GM04503 (cell line): ENCODE results near the gene YWHAB.

Source experiments
- DNase-seq: peaks from one replicate; pipeline ENCODE4 v3.0.0-alpha.2; 2012; ENCODE audit warnings: low read depth

YWHAB gene

DNA sequence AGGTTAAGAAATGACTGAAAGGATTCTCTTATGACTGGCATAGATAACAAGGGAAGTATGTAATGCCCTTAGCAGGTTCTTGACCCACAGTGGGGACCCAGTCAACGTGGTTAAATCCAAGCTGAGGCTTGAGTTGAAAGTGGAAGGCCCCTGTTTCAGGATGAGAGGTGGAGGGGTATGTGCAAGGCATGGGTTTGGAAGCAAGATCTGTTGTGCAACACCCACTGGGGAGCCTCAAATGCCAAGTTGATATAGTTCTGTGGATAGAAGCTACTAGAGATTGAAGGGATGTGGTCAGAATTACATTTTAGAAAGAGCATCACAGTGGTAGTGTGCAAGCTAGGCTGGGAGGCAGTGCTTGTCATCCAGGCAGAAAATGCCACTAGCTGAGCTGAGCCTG lies 29.4 kb downstream of the YWHAB start:
- DNase-seq: no peak

DNA sequence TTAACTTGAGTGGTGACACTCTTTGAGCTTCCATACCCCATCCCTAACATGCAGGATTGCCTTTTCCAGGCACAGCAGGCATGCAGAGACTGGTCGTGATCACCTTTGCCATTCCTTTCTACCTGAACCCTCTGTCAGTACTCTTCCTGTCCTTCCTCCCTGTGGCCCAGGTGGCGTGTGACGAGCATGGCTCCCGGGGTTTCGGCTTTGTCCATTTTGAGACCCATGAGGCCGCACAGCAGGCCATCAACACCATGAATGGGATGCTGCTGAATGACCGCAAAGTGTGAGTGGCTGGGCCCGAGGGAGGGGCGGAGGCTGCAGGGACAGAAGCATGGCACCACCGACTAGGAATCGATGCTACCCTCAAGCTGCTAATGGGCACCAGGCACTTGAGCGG lies 31.1 kb downstream of the YWHAB start:
- no peak for DNase-seq

DNA sequence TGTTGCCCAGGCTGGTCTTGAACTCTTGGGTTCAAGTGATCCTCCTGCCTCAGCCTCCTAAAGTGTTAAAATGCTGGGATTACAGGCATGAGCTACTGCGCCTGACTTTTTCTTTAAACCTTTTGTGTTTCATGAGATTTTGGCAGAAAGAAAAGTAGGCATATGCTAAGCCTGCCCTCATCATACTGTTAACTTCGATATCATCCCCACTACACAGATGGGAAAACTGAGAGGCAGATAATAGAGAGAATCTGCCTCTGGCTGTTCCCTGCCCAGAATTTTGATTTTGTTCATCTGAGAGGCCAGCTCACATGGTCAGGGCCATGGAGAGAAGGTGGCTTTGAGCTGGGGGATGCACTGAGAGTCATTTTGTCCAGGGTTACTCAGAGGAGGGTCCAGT lies 31.9 kb downstream of the YWHAB start:
- no peak for DNase-seq

GRCh38 chr20:44918342-44918741 lies 32.8 kb downstream of the YWHAB start:
- DNase-seq: no peak

DNA sequence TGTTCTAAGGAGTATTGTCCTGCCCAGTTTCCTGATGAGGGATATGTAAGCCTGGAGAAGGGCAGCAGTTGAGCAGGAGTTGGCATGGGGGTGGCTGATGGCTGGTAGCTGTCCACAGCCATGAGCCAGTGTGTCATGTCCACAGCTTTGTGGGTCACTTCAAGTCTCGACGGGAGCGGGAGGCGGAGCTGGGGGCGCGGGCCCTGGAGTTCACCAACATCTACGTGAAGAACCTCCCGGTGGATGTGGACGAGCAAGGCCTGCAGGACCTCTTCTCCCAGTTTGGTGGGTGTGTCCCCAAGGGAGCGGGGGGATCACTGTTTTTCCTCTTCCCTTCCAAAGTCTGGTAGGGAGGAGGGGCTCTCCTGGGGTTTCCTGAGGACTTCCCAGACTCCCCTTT lies 33.3 kb downstream of the YWHAB start:
- no peak for DNase-seq

DNA sequence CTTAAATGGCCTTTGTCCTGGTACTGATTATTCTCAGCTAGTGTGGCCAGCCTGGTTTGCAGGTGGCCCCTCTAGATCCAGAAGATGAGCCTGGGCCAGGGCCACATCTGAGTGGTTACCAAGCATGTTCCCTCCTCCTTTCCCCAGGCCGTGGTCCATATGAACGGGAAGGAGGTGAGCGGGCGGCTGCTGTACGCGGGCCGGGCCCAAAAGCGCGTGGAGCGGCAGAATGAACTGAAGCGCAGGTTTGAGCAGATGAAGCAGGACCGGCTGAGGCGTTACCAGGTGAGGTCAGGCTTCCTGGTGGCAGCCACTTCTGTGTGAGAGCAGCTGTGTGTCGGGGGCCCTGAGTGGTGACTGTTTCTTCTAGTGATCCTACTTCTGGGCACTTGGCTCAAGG lies 35.9 kb downstream of the YWHAB start:
- no peak for DNase-seq

- DNase-seq: no peak
Observed at GRCh38 chr20:44924541-44924940, 39.0 kb downstream of the YWHAB start.

DNA sequence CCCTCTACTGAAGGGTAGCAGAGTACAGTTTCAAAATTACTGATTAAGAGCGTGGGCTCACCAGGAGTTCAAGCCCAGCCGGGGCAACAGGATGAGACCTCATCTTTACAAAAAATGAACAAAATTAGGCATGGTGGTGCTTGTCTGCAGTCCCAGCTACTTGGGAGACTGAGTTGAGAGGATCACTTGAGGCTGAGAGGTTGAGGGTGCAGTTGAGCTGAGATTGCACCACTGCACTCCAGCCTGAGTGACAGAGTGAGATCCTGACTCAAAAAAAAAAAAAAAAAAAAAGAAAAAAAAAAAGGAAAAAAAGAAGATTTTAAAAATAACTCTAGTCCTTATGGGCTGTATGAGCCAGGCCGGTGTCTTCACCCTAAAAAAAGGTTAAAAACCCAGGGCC lies 43.1 kb downstream of the YWHAB start:
- no peak for DNase-seq

DNA sequence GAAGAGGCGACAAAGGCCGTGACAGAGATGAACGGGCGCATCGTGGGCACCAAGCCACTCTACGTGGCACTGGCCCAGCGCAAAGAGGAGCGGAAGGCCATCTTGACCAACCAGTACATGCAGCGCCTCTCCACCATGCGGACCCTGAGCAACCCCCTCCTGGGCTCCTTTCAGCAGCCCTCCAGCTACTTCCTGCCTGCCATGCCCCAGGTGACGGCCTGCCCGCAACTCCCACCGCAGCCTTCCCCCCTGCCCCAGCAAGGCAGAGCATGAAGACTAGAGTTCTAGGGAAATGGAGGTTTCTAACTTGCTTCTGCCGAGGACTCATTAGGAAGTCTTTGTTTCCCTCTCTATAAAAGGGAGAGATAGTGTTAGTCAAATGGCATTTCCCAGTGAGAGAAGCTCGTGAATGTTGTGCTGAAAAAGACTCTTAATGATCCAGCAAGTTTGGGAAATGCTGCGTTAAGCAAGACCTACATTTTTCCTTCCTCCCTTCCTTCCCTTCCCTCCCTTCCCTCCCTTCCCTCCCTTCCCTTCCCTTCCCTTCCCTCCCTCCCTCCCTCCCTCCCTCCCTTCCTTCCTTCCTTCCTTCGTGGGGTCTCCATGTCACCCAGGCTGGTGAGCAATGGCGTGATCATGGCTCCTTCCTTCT lies 45.1 kb downstream of the YWHAB start:
- DNase-seq: no peak

GRCh38 chr20:44931911-44932310 lies 46.4 kb downstream of the YWHAB start:
- DNase-seq: no peak

DNA sequence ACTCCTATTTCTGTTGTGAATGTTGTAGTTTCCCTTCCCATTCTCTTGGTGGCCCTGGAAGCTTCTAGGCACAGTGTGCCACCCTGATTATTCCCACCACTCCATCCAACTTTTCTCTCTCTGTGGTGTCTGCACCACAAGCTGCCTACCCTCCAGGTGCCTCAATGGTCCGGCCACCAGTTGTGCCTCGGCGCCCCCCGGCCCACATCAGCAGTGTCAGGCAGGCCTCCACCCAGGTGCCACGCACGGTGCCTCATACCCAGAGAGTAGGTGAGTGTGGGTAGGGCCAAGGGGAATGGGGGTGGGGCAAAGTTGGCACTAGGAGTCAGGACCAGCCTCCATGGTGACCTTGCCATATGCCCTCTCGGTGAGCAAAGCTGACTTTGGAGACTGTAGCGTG lies 47.4 kb downstream of the YWHAB start:
- DNase-seq: no peak

DNA sequence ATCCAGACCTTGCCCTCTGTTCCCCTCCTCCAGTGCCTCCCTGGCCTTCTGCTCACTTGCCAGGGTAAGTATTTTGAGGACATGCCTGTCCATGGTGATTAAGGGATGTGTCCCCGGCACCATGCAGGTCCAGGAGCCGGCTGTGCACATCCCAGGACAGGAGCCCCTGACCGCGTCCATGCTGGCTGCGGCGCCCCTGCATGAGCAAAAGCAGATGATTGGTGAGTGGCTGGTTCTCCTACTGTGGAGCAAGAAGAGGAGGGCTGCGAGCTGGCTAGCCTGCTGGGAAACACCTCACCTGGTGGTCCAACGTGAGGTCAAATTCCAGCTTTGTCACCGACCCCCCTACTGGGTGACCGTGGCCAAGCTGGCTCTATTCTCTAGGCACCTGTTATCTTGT lies 51.0 kb downstream of the YWHAB start:
- DNase-seq: no peak

DNA sequence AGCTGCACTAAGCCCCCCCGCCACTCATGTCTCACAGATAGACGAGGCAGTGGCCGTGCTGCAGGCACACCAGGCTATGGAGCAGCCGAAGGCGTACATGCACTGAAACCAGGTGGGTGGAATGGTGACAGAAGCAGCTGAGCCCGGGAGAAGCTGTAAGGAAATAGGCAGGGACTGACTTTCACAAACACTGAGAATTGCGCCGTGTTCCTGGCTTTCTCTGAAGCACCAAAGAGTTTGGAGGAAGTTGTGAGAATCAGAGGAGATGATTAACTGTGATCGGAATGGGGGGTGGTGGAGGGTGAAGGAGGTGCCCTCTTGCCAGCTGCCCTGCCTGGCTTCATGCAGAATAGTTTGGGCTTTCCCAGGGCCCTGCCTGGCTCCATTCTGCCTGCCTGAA lies 53.1 kb downstream of the YWHAB start:
- no peak for DNase-seq

GRCh38 chr20:44941120-44941691 lies 55.7 kb downstream of the YWHAB start:
- DNase-seq: no peak

GRCh38 chr20:44942264-44942973 lies 56.9 kb downstream of the YWHAB start:
- no peak for DNase-seq

DNA sequence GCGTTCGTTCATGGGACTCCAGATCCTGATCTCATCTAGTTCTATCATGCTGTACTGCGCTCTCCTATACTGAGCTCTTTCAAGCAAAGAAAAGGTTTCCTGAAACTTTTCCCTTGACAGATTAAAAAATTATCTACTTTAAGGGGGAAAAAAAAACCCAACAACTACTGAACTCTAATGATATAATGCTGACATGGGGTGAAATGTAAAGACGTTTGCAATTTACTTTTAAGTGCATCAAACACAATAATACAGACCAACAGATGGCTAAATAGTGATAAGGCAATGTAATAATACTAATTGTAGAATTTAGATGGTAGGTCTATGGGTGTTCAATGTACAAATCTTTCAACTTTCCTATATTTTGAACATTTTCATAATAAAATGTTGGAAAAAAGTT lies 58.3 kb downstream of the YWHAB start:
- no peak for DNase-seq

- no peak for DNase-seq
Observed at GRCh38 chr20:44945261-44945660, 59.8 kb downstream of the YWHAB start.

DNA sequence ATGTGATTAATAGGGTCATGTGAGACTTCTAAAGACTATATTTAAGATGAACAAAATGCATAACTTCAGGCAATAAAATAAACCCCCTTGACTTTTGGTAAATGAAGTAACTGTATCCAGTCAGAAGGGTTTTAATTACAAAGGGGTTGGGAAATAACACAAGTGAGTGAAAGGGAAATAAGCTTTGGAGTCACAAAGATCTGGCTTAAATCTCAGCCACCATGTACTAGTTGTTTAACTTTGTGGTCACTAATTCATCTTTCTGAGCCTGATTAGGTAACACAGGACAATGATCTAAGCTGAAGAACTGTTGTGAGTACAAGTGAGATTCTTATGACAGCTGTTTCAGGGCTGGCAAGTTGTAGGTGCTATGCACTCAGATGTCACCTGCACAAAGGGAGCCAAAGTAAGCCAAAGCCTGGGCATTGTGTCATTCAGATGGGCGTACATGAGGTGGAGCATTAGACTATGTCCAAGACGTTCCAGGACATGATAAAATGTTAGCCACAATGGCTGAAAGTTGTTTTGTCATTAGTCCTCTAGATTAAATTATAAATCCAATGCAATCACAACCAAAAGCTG lies 60.9 kb downstream of the YWHAB start:
- DNase-seq: no peak

DNA sequence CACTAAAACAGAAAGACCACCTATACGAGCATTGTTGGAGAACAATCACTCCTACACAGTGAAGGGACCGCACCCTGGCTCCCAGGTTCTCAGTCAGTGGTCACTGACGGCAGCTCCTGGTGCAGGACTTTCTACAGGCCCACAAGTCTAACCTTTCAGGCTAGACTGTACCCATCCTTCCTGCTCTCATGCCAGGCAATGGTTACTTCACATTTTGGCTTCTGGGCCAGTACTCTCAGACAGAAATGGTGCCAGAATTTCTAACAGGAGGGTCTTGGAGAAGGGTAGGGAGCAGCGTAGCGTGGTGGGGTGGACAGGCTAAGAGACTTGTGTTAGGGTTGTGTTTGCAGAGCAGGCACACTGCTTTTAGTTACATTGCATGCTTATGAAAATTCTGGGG lies 62.6 kb downstream of the YWHAB start:
- no peak for DNase-seq

DNA sequence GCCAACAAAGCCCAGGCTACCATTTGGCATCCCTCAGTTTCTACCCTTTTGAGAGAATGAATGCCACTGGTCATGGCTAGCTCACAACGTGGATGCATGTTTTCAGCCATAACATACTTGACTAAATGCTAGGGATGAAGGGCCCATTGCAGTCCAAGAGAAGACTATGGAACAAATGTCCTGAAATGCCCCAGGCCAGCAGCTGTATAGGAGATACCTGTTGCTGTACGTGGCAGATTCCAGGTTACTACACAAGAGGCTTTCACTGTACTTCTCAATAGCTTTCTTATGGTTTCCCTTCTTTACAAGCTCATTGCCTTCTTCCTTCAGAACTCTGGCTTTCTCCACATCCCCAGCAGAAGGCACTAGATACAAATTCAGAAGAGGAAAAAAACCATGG lies 63.0 kb downstream of the YWHAB start:
- no peak for DNase-seq

- no peak for DNase-seq
Observed at GRCh38 chr20:44950368-44950767, 64.9 kb downstream of the YWHAB start.

DNA sequence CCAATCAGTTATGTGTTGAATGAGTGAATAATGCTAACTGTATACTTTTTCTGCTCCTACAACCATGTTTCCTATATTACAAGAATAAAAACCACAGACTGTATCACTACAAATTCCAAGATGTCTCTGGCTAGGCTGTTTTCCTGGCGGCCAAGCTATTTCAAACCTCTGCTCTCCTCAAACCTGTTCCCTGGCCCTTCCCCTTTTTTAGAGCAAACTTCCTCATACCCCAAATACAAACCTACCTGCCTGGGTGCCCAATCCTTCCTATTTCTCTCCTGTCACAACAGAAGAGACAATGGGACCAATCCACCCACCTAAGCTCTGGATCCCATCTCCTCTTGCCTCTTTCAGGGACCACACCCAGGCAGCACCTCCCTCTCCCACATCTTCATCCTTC lies 67.2 kb downstream of the YWHAB start:
- no peak for DNase-seq

- no peak for DNase-seq
Observed at GRCh38 chr20:44954211-44954610, 68.7 kb downstream of the YWHAB start.
